K562 (cell line): ENCODE measurements around the gene TGM3. TPM values are rescaled to one million over a fixed set of nuclear protein-coding genes. Genes with fewer than 3 reads are reported as not detected.

Source experiments
- ATAC-seq: fragments of 200-7000 bp; cut with Tn5 transposase; 3 replicates; pipeline ENCODE4 v1.9.1; 2020; ENCODE audit warnings: moderate library complexity
- BruUV-seq: library from RNA; stranded (reverse); fragments of 400-500 nt; replicated peaks from 2 replicates; lab custom pipeline; 2021; lab: Mats Ljungman, UMichigan
- CTCF ChIA-PET: fragments of 300-600 bp; formaldehyde crosslinking; extraction: SDS; loops from one replicate; lab custom pipeline; 2021; ENCODE audit warnings: low intra/inter-chr PET ratio; lab: Yijun Ruan, JAX
- POLR2A ChIA-PET: fragments of 300-600, 350-650 bp; sonication (Branson Sonifier 250); formaldehyde crosslinking; extraction: SDS; loops from one replicate; lab custom pipeline; 2021; ENCODE audit warnings: antibody characterized with exemption, inconsistent platforms; lab: Yijun Ruan, JAX
- DNase-seq, 4 experiments: peaks; one replicate each; pipeline versions ENCODE4 v3.0.0 to v3.0.0-alpha.2; 2011 to 2018; ENCODE audit warnings: low spot score in 3 of 4, mixed read lengths in 3 of 4; ENCODE audit errors: extremely low read depth in 1 of 4
- FAIRE-seq: peaks from 2 replicates; lab custom pipeline; 2011; peaks lifted over from hg19 to GRCh38; lab: Jason Lieb, UNC
- H2AFZ ChIP-seq: 2 replicates; pipeline ENCODE4 v1.6.0; 2011; ENCODE audit warnings: low read depth, low read length, control low read depth, inconsistent platforms
- H3K27ac ChIP-seq: fragments of 200-600 bp; 3 replicates; pipeline ENCODE4 v1.8.0; 2011; ENCODE audit warnings: low read depth, mild to moderate bottlenecking, control low read depth, inconsistent platforms, low read length, moderate library complexity, mixed read lengths; ENCODE audit errors: extremely low read depth
- H3K27me3 ChIP-seq, 2 experiments: fragments of 300-600 bp in 1 of 2; 2 replicates in 1 of 2; 3 replicates in 1 of 2; pipeline versions ENCODE4 v1.6.0 to v1.8.0; 2011; ENCODE audit warnings: inconsistent platforms in 2 of 2, low read length in 2 of 2, mild to moderate bottlenecking in 1 of 2, mixed read lengths in 1 of 2, moderate library complexity in 1 of 2; ENCODE audit not compliant: control insufficient read depth in 2 of 2, insufficient read depth in 2 of 2
- H3K36me3 ChIP-seq: fragments of 300-600 bp; 3 replicates; pipeline ENCODE4 v1.8.0; 2011; ENCODE audit warnings: mild to moderate bottlenecking, low read length, inconsistent platforms; ENCODE audit not compliant: control insufficient read depth, insufficient read depth
- H3K4me1 ChIP-seq, 2 experiments: fragments of 200-600 bp in 1 of 2; replicated peaks in 1 of 2; 2 replicates in 1 of 2; 3 replicates in 1 of 2; pipeline versions ENCODE4 v1.5.1 to v1.8.0; 2011; ENCODE audit warnings: inconsistent platforms in 2 of 2, low read length in 2 of 2, mild to moderate bottlenecking in 1 of 2, mixed read lengths in 1 of 2, moderate library complexity in 1 of 2; ENCODE audit not compliant: control insufficient read depth in 2 of 2, insufficient read depth in 2 of 2
- H3K4me2 ChIP-seq: 2 replicates; pipeline ENCODE4 v1.6.1; 2011; ENCODE audit warnings: low read length, control low read depth, inconsistent platforms, mixed read lengths; ENCODE audit not compliant: insufficient read depth
- H3K4me3 ChIP-seq: fragments of 200-600 bp; sonication (generic), shearing (Covaris generic); 2 replicates; pipeline ENCODE4 v1.5.1; 2016; ENCODE audit warnings: control low read depth, inconsistent platforms
- H3K79me2 ChIP-seq: fragments of 200-600 bp; 3 replicates; pipeline ENCODE4 v1.8.0; 2011; ENCODE audit warnings: low read length, inconsistent platforms; ENCODE audit not compliant: control insufficient read depth, insufficient read depth
- H3K9ac ChIP-seq, 2 experiments: 2 replicates each; pipeline versions ENCODE4 v1.6.0 to v1.6.1; 2011; ENCODE audit warnings: low read depth in 2 of 2, low read length in 2 of 2, control low read depth in 1 of 2, inconsistent platforms in 1 of 2, mild to moderate bottlenecking in 1 of 2, mixed read lengths in 1 of 2; ENCODE audit not compliant: insufficient read depth in 1 of 2
- H3K9me1 ChIP-seq: one replicate; pipeline ENCODE4 v1.6.0; 2011; ENCODE audit warnings: inconsistent platforms, mild to moderate bottlenecking, low read length, moderate library complexity; ENCODE audit not compliant: control insufficient read depth, insufficient read depth
- H3K9me3 ChIP-seq: replicated peaks from 2 replicates; pipeline ENCODE4 v1.5.1; 2011; ENCODE audit warnings: low read depth, low read length, inconsistent platforms; ENCODE audit not compliant: control insufficient read depth, insufficient read depth
- H4K20me1 ChIP-seq: replicated peaks from 2 replicates; pipeline ENCODE4 v1.6.1; 2011; ENCODE audit warnings: low read length, inconsistent platforms, mixed read lengths; ENCODE audit not compliant: control insufficient read depth, insufficient read depth
- DIDO1 ChIP-seq: fragments of 450-650 bp; IDR thresholded peaks from 2 replicates; pipeline ENCODE4 v1.6.1; 2016; ENCODE audit warnings: low read depth, missing biosample characterization, missing genetic modification characterization
- IFI16 ChIP-seq: fragments of 250-450 bp; sonication (Bioruptor Pico); IDR thresholded peaks from 2 replicates; pipeline ENCODE4 v2.1.2; 2022; ENCODE audit warnings: mild to moderate bottlenecking, inconsistent platforms
- JUN ChIP-seq, 2 experiments: sonication (generic) in 1 of 2; formaldehyde crosslinking in 1 of 2; IDR thresholded peaks; 2 replicates each; pipeline versions ENCODE4 v1.6.1 to v1.8.0; 2012 to 2022; ENCODE audit warnings: borderline replicate concordance in 2 of 2, mild to moderate bottlenecking in 2 of 2, improper control_type of control experiment in 1 of 2, low read depth in 1 of 2, low read length in 1 of 2, missing genetic modification reagents in 1 of 2
- SAFB ChIP-seq: fragments of 200-400 bp; formaldehyde crosslinking; IDR thresholded peaks from 2 replicates; pipeline ENCODE4 v1.6.1; 2017; ENCODE audit warnings: low read depth, low read length, borderline replicate concordance
- SIN3A ChIP-seq, 2 experiments: fragments of 150-350 bp in 1 of 2; IDR thresholded peaks; 2 replicates each; pipeline ENCODE4 v1.6.1; 2011 to 2016; ENCODE audit warnings: borderline replicate concordance in 2 of 2, low read depth in 2 of 2, low read length in 2 of 2, mild to moderate bottlenecking in 2 of 2, moderate library complexity in 2 of 2; ENCODE audit not compliant: control insufficient read depth in 1 of 2
- SLC30A9 ChIP-seq: fragments of 250-450 bp; sonication (Bioruptor Pico); IDR thresholded peaks from 2 replicates; pipeline ENCODE4 v1.8.0; 2022; ENCODE audit warnings: mild to moderate bottlenecking, moderate library complexity
- ZNF133 ChIP-seq: fragments of 250-450 bp; sonication (Bioruptor Pico); IDR thresholded peaks from 2 replicates; pipeline ENCODE4 v1.4.0; 2020; ENCODE audit warnings: mild to moderate bottlenecking
- ZNF354B ChIP-seq: fragments of 250-450 bp; sonication (Bioruptor Pico); IDR thresholded peaks from 2 replicates; pipeline ENCODE4 v1.4.0; 2020
- ZNF778 ChIP-seq: fragments of 450-650 bp; formaldehyde crosslinking; IDR thresholded peaks from 2 replicates; pipeline ENCODE4 v1.4.0; 2020; ENCODE audit warnings: mild to moderate bottlenecking, moderate library complexity
- ZNF830 ChIP-seq: fragments of 250-450 bp; sonication (Bioruptor Pico); IDR thresholded peaks from 2 replicates; pipeline ENCODE4 v1.5.0; 2021; ENCODE audit warnings: mild to moderate bottlenecking
- WGBS: fragments of 100-300 bp; shearing (Covaris generic); methylation state at CpG from one replicate; pipeline ENCODE4 v1.1.6; 2016; ENCODE audit warnings: low coverage, mixed read lengths; ENCODE audit not compliant: insufficient coverage; ENCODE audit errors: missing lambda C conversion rate; 5-methylcytosine and 5-hydroxymethylcytosine counted together
- in situ Hi-C: fragments of 300-500 bp; cut with MboI; formaldehyde crosslinking; loops from 4 replicates; pipeline ENCODE4 v1.15.0; 2018; ENCODE audit warnings: inconsistent platforms, mixed read lengths
- intact Hi-C: fragments of 100-400 bp; cut with micrococcal nuclease; formaldehyde crosslinking; loops from 2 replicates; pipeline ENCODE4 v1.14.2; 2022
- polyA plus RNA-seq, 8 experiments: library from polyadenylated mRNA; depleted of rRNA in 4 of 8; stranded (reverse) in 5 of 8; unstranded in 3 of 8; fragments of >200 nt; fragmentation: Nextera tagmentation in 2 of 8; fragmentation: Illumina TruSeq in 1 of 8; extraction: Ambion mirVana in 2 of 8; extraction: Trizol in 1 of 8; gene quantifications; 2 replicates each; pipeline versions ENCODE4 v1.2.1 to v1.2.3, GENCODE V29; 2011 to 2014; ENCODE audit warnings: inconsistent platforms in 1 of 8, missing spikeins in 1 of 8
- total RNA-seq, 7 experiments: library from RNA; depleted of rRNA in 6 of 7; stranded (reverse); fragments of >200 nt in 6 of 7; fragmentation: Illumina TruSeq in 2 of 7; extraction: Trizol in 2 of 7; gene quantifications; 2 replicates each; pipeline versions ENCODE4 v1.2.1 to v1.2.3, GENCODE V29; 2011 to 2021; ENCODE audit warnings: low replicate concordance in 1 of 7
- TF ChIP-seq, protein P1 (sequence below): sonication (generic); formaldehyde crosslinking; IDR thresholded peaks from 2 replicates; pipeline ENCODE4 v1.8.0; 2022; ENCODE audit warnings: mild to moderate bottlenecking, missing genetic modification reagents
- TF ChIP-seq, protein P2 (sequence below): fragments of 450-650 bp; formaldehyde crosslinking; IDR thresholded peaks from 2 replicates; pipeline ENCODE4 v1.4.0; 2020; ENCODE audit warnings: mild to moderate bottlenecking, moderate library complexity
- TF ChIP-seq, protein P3 (sequence below): fragments of 250-450 bp; sonication (Bioruptor Pico); IDR thresholded peaks from 2 replicates; pipeline ENCODE4 v1.8.0; 2022; ENCODE audit warnings: moderate library complexity, mild to moderate bottlenecking, inconsistent platforms

TGM3 gene
- total and polyA plus RNA-seq, 9 of the 15 experiments (the other 6 are each of a cell fraction or from before 2014, with no cell fraction given), result not detected

DNA sequence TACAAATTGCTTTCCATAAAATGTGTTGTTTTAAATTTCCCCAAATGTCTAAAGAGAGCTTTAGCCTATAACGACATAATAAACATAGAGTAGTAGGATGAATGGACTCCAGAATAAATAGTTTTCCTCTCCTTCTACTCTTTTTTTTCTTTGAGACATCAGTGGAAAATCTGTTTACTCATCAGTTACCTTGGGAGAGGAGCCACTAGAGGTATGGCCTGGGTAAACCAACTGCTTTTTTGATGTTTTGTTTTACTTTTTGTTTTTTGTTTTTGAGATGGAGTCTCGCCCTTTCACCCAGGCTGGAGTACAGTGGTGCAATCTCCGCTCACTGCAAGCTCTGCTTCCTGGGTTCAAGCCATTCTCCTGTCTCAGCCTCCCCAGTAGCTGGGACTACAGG, 8.3 kb upstream of the TGM3 start:
- no peak overlapping the region for H3K27ac ChIP-seq
- no peak overlapping the region for H3K4me3 ChIP-seq
- in situ Hi-C loops (no loop called here), intact Hi-C loops (no loop called here)
- no peak for ATAC-seq
- TF ChIP-seq, protein P1, sequence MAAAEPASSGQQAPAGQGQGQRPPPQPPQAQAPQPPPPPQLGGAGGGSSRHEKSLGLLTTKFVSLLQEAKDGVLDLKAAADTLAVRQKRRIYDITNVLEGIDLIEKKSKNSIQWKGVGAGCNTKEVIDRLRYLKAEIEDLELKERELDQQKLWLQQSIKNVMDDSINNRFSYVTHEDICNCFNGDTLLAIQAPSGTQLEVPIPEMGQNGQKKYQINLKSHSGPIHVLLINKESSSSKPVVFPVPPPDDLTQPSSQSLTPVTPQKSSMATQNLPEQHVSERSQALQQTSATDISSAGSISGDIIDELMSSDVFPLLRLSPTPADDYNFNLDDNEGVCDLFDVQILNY (CRISPR knock-in tag), result no peak
- TF ChIP-seq, protein P2, sequence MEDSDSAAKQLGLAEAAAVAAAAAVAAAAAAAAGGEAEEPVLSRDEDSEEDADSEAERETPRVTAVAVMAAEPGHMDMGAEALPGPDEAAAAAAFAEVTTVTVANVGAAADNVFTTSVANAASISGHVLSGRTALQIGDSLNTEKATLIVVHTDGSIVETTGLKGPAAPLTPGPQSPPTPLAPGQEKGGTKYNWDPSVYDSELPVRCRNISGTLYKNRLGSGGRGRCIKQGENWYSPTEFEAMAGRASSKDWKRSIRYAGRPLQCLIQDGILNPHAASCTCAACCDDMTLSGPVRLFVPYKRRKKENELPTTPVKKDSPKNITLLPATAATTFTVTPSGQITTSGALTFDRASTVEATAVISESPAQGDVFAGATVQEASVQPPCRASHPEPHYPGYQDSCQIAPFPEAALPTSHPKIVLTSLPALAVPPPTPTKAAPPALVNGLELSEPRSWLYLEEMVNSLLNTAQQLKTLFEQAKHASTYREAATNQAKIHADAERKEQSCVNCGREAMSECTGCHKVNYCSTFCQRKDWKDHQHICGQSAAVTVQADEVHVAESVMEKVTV (CRISPR knock-in tag), result no peak
- TF ChIP-seq DIDO1 (tag) (no peak), SLC30A9 (CRISPR knock-in tag) (no peak), ZNF778 (CRISPR knock-in tag) (no peak), IFI16 (no peak), ZNF354B (CRISPR knock-in tag) (no peak), SIN3A (IDR thresholded peaks at IDR 0.05; ENCODE audit: borderline replicate concordance in 2 of 2, control insufficient read depth in 1 of 2, low read depth in 2 of 2, low read length in 2 of 2) (no peak), SAFB (no peak), JUN (IDR thresholded peaks at IDR 0.05; ENCODE audit: borderline replicate concordance, low read depth, low read length) (no peak), JUN (CRISPR knock-in tag; IDR thresholded peaks at IDR 0.05; ENCODE audit: borderline replicate concordance) (no peak), ZNF133 (no peak), ZNF830 (CRISPR knock-in tag) (no peak)
- TF ChIP-seq, protein P3, sequence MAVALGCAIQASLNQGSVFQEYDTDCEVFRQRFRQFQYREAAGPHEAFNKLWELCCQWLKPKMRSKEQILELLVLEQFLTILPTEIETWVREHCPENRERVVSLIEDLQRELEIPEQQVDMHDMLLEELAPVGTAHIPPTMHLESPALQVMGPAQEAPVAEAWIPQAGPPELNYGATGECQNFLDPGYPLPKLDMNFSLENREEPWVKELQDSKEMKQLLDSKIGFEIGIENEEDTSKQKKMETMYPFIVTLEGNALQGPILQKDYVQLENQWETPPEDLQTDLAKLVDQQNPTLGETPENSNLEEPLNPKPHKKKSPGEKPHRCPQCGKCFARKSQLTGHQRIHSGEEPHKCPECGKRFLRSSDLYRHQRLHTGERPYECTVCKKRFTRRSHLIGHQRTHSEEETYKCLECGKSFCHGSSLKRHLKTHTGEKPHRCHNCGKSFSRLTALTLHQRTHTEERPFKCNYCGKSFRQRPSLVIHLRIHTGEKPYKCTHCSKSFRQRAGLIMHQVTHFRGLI (CRISPR knock-in tag), result no peak
- H2AFZ ChIP-seq, result no peak overlapping the region
- WGBS, result 39% methylated on average over 2 of the region's 3 CpGs
- H3K79me2 ChIP-seq, result no peaks in the 10 kb centered on the region
- no peak for DNase-seq
- H3K9ac ChIP-seq, result no peak overlapping the region
- H3K27me3 ChIP-seq, result no peaks in the 10 kb centered on the region
- H3K9me1 ChIP-seq, result no peaks in the 10 kb centered on the region
- peaks cover 5 to 10% of the 10 kb centered on the region in 2 experiments; a peak in 2 of 5 replicates for H3K4me1 ChIP-seq
- H3K36me3 ChIP-seq, result no peaks in the 10 kb centered on the region
- FAIRE-seq, result no peak
- CTCF ChIA-PET, result no interaction called here
- no TSS peak for BruUV-seq
- POLR2A ChIA-PET, result interaction anchor here (1.1 kb wide), 1 partner anchor 18 kb away, joined by 3 read pairs; no protein-coding TSS in a partner anchor
- no peaks in the 10 kb centered on the region for H4K20me1 ChIP-seq
- H3K4me2 ChIP-seq, result no peak overlapping the region
- no peaks in the 10 kb centered on the region for H3K9me3 ChIP-seq
